Activated T-cell treated with anti-CD3 and anti-CD28 coated beads, Interleukin-2, amount 50 U/mL, for 1 hour (primary cell): ENCODE data around the gene GHDC.
"Not testable (repeated sequence)": the region's sequence is repeated elsewhere in the genome, so short reads cannot be mapped to it uniquely, and the experiment has no call there.

Source experiments
- DNase-seq: peaks from one replicate; pipeline ENCODE4 v3.0.0-alpha.2; 2020

The GHDC gene

GRCh38 chr17:42142371-42142896 lies 51.9 kb downstream of the GHDC start:
- no peak for DNase-seq

- DNase-seq, result no peak
These were observed 52.9 kb downstream of the GHDC start for GRCh38 chr17:42141382-42141781.

- not testable (repeated sequence) for DNase-seq
These were observed 53.6 kb downstream of the GHDC start for GRCh38 chr17:42140690-42141089.
